H9 (cell line): Measurements from ENCODE around the gene EDIL3. TPM values are rescaled to one million over a fixed set of nuclear protein-coding genes. Genes with fewer than 3 reads are reported as not detected.

Experiments
- DNase-seq: peaks from one replicate; pipeline ENCODE4 v3.0.0-alpha.2; 2017
- H2AFZ ChIP-seq: one replicate; pipeline ENCODE4 v1.6.1; 2013; ENCODE audit warnings: mild to moderate bottlenecking, low read length, control low read depth, moderate library complexity
- H2AK5ac ChIP-seq: 2 replicates; pipeline ENCODE4 v1.6.1; 2013; ENCODE audit warnings: low read length, control low read depth, mixed read lengths; ENCODE audit not compliant: insufficient read length
- H2BK120ac ChIP-seq: one replicate; pipeline ENCODE4 v1.6.1; 2013; ENCODE audit warnings: low read depth, mild to moderate bottlenecking, low read length, control low read depth, inconsistent platforms; ENCODE audit not compliant: poor library complexity, severe bottlenecking
- H2BK12ac ChIP-seq: 2 replicates; pipeline ENCODE4 v1.6.1; 2013; ENCODE audit warnings: low read length, control low read depth, mixed read lengths, low read depth; ENCODE audit not compliant: insufficient read length
- H2BK15ac ChIP-seq: 2 replicates; pipeline ENCODE4 v1.6.1; 2013; ENCODE audit warnings: low read depth, low read length, control low read depth
- H2BK20ac ChIP-seq: one replicate; pipeline ENCODE4 v1.6.1; 2013; ENCODE audit warnings: low read depth, mild to moderate bottlenecking, low read length, control low read depth, inconsistent platforms; ENCODE audit not compliant: poor library complexity, severe bottlenecking
- H2BK5ac ChIP-seq: 2 replicates; pipeline ENCODE4 v1.6.1; 2013; ENCODE audit warnings: low read length, control low read depth, mixed read lengths; ENCODE audit not compliant: insufficient read length
- H3K14ac ChIP-seq: 2 replicates; pipeline ENCODE4 v1.6.1; 2013; ENCODE audit warnings: low read length, control low read depth; ENCODE audit not compliant: insufficient read depth
- H3K18ac ChIP-seq: 2 replicates; pipeline ENCODE4 v1.6.1; 2013; ENCODE audit warnings: low read depth, mild to moderate bottlenecking, mixed read lengths, low read length, control low read depth; ENCODE audit not compliant: insufficient read length
- H3K23ac ChIP-seq: 2 replicates; pipeline ENCODE4 v1.6.1; 2013; ENCODE audit warnings: low read length, control low read depth, mixed read lengths, low read depth; ENCODE audit not compliant: insufficient read length
- H3K23me2 ChIP-seq: 2 replicates; pipeline ENCODE4 v1.6.1; 2013; ENCODE audit warnings: low read depth, mild to moderate bottlenecking, mixed read lengths, low read length, control low read depth; ENCODE audit not compliant: insufficient read length, poor library complexity, severe bottlenecking
- H3K27ac ChIP-seq: 2 replicates; pipeline ENCODE4 v1.5.1; 2013; ENCODE audit warnings: low read length, control low read depth, mixed read lengths, low read depth; ENCODE audit not compliant: insufficient read length
- H3K27me3 ChIP-seq: 2 replicates; pipeline ENCODE4 v1.6.1; 2013; ENCODE audit warnings: low read length, control low read depth, inconsistent platforms; ENCODE audit not compliant: insufficient read depth
- H3K4ac ChIP-seq: 2 replicates; pipeline ENCODE4 v1.6.1; 2013; ENCODE audit warnings: low read depth, mild to moderate bottlenecking, control low read depth, inconsistent platforms, low read length, moderate library complexity
- H3K4me1 ChIP-seq: 2 replicates; pipeline ENCODE4 v1.6.1; 2013; ENCODE audit warnings: low read length, control low read depth, inconsistent platforms; ENCODE audit not compliant: insufficient read depth
- H3K4me2 ChIP-seq: 2 replicates; pipeline ENCODE4 v1.6.1; 2013; ENCODE audit warnings: low read length, control low read depth, mixed read lengths; ENCODE audit not compliant: insufficient read length, insufficient read depth
- H3K56ac ChIP-seq: 2 replicates; pipeline ENCODE4 v1.6.1; 2013; ENCODE audit warnings: low read depth, mild to moderate bottlenecking, mixed read lengths, low read length, control low read depth; ENCODE audit not compliant: insufficient read length
- H3K79me1 ChIP-seq: 2 replicates; pipeline ENCODE4 v1.6.1; 2013; ENCODE audit warnings: low read depth, mild to moderate bottlenecking, moderate library complexity, low read length, control low read depth, inconsistent platforms; ENCODE audit not compliant: insufficient read depth, poor library complexity, severe bottlenecking
- H3K79me2 ChIP-seq: 2 replicates; pipeline ENCODE4 v1.6.1; 2013; ENCODE audit warnings: low read length, control low read depth, inconsistent platforms; ENCODE audit not compliant: insufficient read depth
- H3K9ac ChIP-seq: 2 replicates; pipeline ENCODE4 v1.6.1; 2013; ENCODE audit warnings: low read length, control low read depth, mixed read lengths; ENCODE audit not compliant: insufficient read length; ENCODE audit errors: extremely low read depth
- H3K9me3 ChIP-seq: one replicate; pipeline ENCODE4 v1.6.1; 2013; ENCODE audit warnings: low read depth, low read length, inconsistent platforms; ENCODE audit not compliant: control insufficient read depth
- H3T11ph ChIP-seq: one replicate; pipeline ENCODE4 v1.6.1; 2013; ENCODE audit warnings: mild to moderate bottlenecking, low read length, control low read depth, inconsistent platforms
- H4K20me1 ChIP-seq: one replicate; pipeline ENCODE4 v1.6.1; 2013; ENCODE audit not compliant: control insufficient read depth, insufficient read length, insufficient read depth
- H4K5ac ChIP-seq: 2 replicates; pipeline ENCODE4 v1.6.1; 2013; ENCODE audit warnings: low read depth, mild to moderate bottlenecking, mixed read lengths, low read length, control low read depth; ENCODE audit not compliant: insufficient read length
- H4K8ac ChIP-seq: replicated peaks from 2 replicates; pipeline ENCODE4 v1.6.1; 2013; ENCODE audit warnings: low read length, control low read depth, mixed read lengths, low read depth; ENCODE audit not compliant: insufficient read length
- H4K91ac ChIP-seq: 2 replicates; pipeline ENCODE4 v1.6.1; 2013; ENCODE audit warnings: low read depth, mild to moderate bottlenecking, moderate library complexity, mixed read lengths, low read length, control low read depth; ENCODE audit not compliant: insufficient read length
- H3K27ac Mint-ChIP-seq, 3 experiments: 2 replicates in 2 of 3; 3 replicates in 1 of 3; pipeline ENCODE4 v1.8.0; 2020 to 2021; ENCODE audit warnings: mixed read lengths in 3 of 3, mild to moderate bottlenecking in 1 of 3, moderate library complexity in 1 of 3
- H3K27me3 Mint-ChIP-seq: 2 replicates; pipeline ENCODE4 v1.8.0; 2021; ENCODE audit warnings: low read depth, mild to moderate bottlenecking, moderate library complexity, mixed read lengths
- H3K36me3 Mint-ChIP-seq, 3 experiments: 2 replicates in 2 of 3; 3 replicates in 1 of 3; pipeline ENCODE4 v1.8.0; 2020 to 2021; ENCODE audit warnings: low read depth in 3 of 3, mixed read lengths in 3 of 3; ENCODE audit not compliant: insufficient read depth in 1 of 3
- H3K4me1 Mint-ChIP-seq, 2 experiments: 2 replicates each; pipeline ENCODE4 v1.8.0; 2020; ENCODE audit warnings: mixed read lengths in 2 of 2
- H3K4me3 Mint-ChIP-seq, 2 experiments: 2 replicates in 1 of 2; 3 replicates in 1 of 2; pipeline ENCODE4 v1.8.0; 2020 to 2021; ENCODE audit warnings: mild to moderate bottlenecking in 2 of 2, mixed read lengths in 2 of 2, moderate library complexity in 1 of 2
- H3K9me3 Mint-ChIP-seq, 2 experiments: 2 replicates in 1 of 2; 3 replicates in 1 of 2; pipeline ENCODE4 v1.8.0; 2020; ENCODE audit warnings: mild to moderate bottlenecking in 2 of 2, mixed read lengths in 2 of 2, moderate library complexity in 1 of 2
- CTCF ChIP-seq: fragments of 200-600 bp; sonication (generic); conservative IDR thresholded peaks from 3 replicates; pipeline ENCODE4 v1.8.0; 2021; ENCODE audit warnings: antibody characterized with exemption, mild to moderate bottlenecking
- WGBS: extraction: QIAGEN DNeasy Blood & Tissue Kit; methylation state at CpG from one replicate; pipeline ENCODE4 v1.1.7; 2013; ENCODE audit warnings: missing lambda C conversion rate, low lambda C conversion rate, mixed read lengths; ENCODE audit not compliant: insufficient read length; ENCODE audit errors: extremely low coverage; 5-methylcytosine and 5-hydroxymethylcytosine counted together
- total RNA-seq: library from RNA; stranded (reverse); gene quantifications from 2 replicates; pipeline ENCODE4 v1.2.1, GENCODE V29; 2021

EDIL3 gene
- total RNA-seq, 1 experiment from 2014 or later: 61.9 TPM

GRCh38 chr5:84376346-84376745 is 8.3 kb downstream of the EDIL3 start:
- no peak overlapping the region for H3K18ac ChIP-seq
- H2BK5ac ChIP-seq: no peak overlapping the region
- H2BK20ac ChIP-seq: no peak overlapping the region
- H3K4ac ChIP-seq: no peak overlapping the region
- no peak overlapping the region for H2BK15ac ChIP-seq
- no peaks in the 10 kb centered on the region for H4K20me1 ChIP-seq
- H3K56ac ChIP-seq: no peak overlapping the region
- Mint-ChIP-seq H3K36me3 (no peaks in the 10 kb centered on the region), H3K4me3 (no peak overlapping the region), H3K9me3 (no peaks in the 10 kb centered on the region), H3K27ac (no peak overlapping the region), H3K4me1 (peaks cover 3 to 12% of the 10 kb centered on the region in 2 experiments; a peak in 2 of 4 replicates), H3K27me3 (no peaks in the 10 kb centered on the region)
- no peak overlapping the region for H2BK12ac ChIP-seq
- H3K23me2 ChIP-seq: no peaks in the 10 kb centered on the region
- no peak overlapping the region for H3T11ph ChIP-seq
- no peak for TF ChIP-seq CTCF
- H3K9ac ChIP-seq: no peak overlapping the region
- H3K4me2 ChIP-seq: no peak overlapping the region
- H3K79me1 ChIP-seq: peaks cover 3% of the 10 kb centered on the region
- H3K14ac ChIP-seq: no peak overlapping the region
- no peaks in the 10 kb centered on the region; the same call in 1 of the 2 replicates for H3K79me2 ChIP-seq
- H3K27ac ChIP-seq: no peak overlapping the region
- H3K9me3 ChIP-seq: no peaks in the 10 kb centered on the region
- no CpG with 5 or more reads among the region's 1 CpG for WGBS
- no peak overlapping the region for H2BK120ac ChIP-seq
- no peak overlapping the region for H2AK5ac ChIP-seq
- no peak for DNase-seq
- no peaks in the 10 kb centered on the region; the same call in 1 of the 2 replicates for H3K4me1 ChIP-seq
- H3K23ac ChIP-seq: no peak overlapping the region
- no peak overlapping the region for H2AFZ ChIP-seq
- H4K8ac ChIP-seq: no peak overlapping the region
- H4K91ac ChIP-seq: no peak overlapping the region
- H3K27me3 ChIP-seq: no peaks in the 10 kb centered on the region
- no peak overlapping the region for H4K5ac ChIP-seq
